NCI-H1436 treated with DMSO at 0.1 percent for 48 hours (cell line): ENCODE results near the gene WDR77.
A peak's percentile ranks its signal among the peaks of the same experiment; 100 is the strongest.

ENCODE experiments used
- DNase-seq: peaks from one replicate; lab custom pipeline; 2025; lab: John Stamatoyannopoulos, UW

WDR77 gene

GRCh38 chr1:111448918-111449702 lies at the start of gene WDR77, which contains the start of gene ATP5PB:
TSS of gene WDR77 (minus strand) at chr1:111449256. CDS start at chr1:111449169, 87 bp downstream.
TSS of gene ATP5PB (plus strand) at chr1:111449464. CDS start at chr1:111449542, 78 bp downstream.
- peak; percentile 97 for DNase-seq

GRCh38 chr1:111497592-111497991 lies 48.5 kb upstream of the WDR77 start:
- no peak for DNase-seq

- no peak for DNase-seq
Measured at GRCh38 chr1:111496398-111496797, 47.3 kb upstream of the WDR77 start.

GRCh38 chr1:111491070-111491469 lies 42.0 kb upstream of the WDR77 start:
- DNase-seq, result no peak

GRCh38 chr1:111490220-111490619 lies 41.2 kb upstream of the WDR77 start:
- no peak for DNase-seq

- DNase-seq, result no peak
Measured at GRCh38 chr1:111489604-111490003, 40.5 kb upstream of the WDR77 start.

- DNase-seq, result no peak
Measured at GRCh38 chr1:111488669-111489068, 39.6 kb upstream of the WDR77 start.

- DNase-seq, result no peak
Measured at GRCh38 chr1:111487133-111487532, 38.1 kb upstream of the WDR77 start.

- no peak for DNase-seq
Measured at GRCh38 chr1:111486431-111486830, 37.4 kb upstream of the WDR77 start.

- no peak for DNase-seq
Measured at GRCh38 chr1:111484391-111485026, 35.5 kb upstream of the WDR77 start.

- no peak for DNase-seq
Measured at GRCh38 chr1:111483876-111484275, 34.8 kb upstream of the WDR77 start.

- DNase-seq, result no peak
Measured at GRCh38 chr1:111483166-111483565, 34.1 kb upstream of the WDR77 start.

- DNase-seq, result no peak
Measured at GRCh38 chr1:111481387-111482221, 32.5 kb upstream of the WDR77 start.

GRCh38 chr1:111480674-111481073 lies 31.6 kb upstream of the WDR77 start:
- no peak for DNase-seq

- DNase-seq, result no peak
Measured at GRCh38 chr1:111476761-111477309, 27.8 kb upstream of the WDR77 start.

GRCh38 chr1:111476214-111476613 lies 27.2 kb upstream of the WDR77 start:
- DNase-seq, result no peak

- no peak for DNase-seq
Measured at GRCh38 chr1:111475701-111476100, 26.6 kb upstream of the WDR77 start.

GRCh38 chr1:111474521-111474920 lies 25.5 kb upstream of the WDR77 start:
- DNase-seq, result no peak

GRCh38 chr1:111474106-111474505 lies 25.1 kb upstream of the WDR77 start:
- DNase-seq, result no peak

- no peak for DNase-seq
Measured at GRCh38 chr1:111471538-111471937, 22.5 kb upstream of the WDR77 start.

GRCh38 chr1:111471012-111471411 lies 22.0 kb upstream of the WDR77 start:
- no peak for DNase-seq

GRCh38 chr1:111470596-111470995 lies 21.5 kb upstream of the WDR77 start:
- DNase-seq, result no peak
